Ishikawa (cell line): ENCODE results near the gene PLXNA2.

Experiments
- CEBPB ChIP-seq: IDR thresholded peaks from 2 replicates; pipeline ENCODE4 v1.6.1; 2012
- CREB1 ChIP-seq: IDR thresholded peaks from 2 replicates; pipeline ENCODE4 v1.6.1; 2012; ENCODE audit warnings: low read depth
- EGR1 ChIP-seq: IDR thresholded peaks from 2 replicates; pipeline ENCODE4 v1.6.1; 2012
- EP300 ChIP-seq: IDR thresholded peaks from 2 replicates; pipeline ENCODE4 v1.6.1; 2012; ENCODE audit warnings: borderline replicate concordance
- FOXM1 ChIP-seq: IDR thresholded peaks from 2 replicates; pipeline ENCODE4 v1.6.1; 2012; ENCODE audit warnings: low read depth, borderline replicate concordance
- MAX ChIP-seq: IDR thresholded peaks from 2 replicates; pipeline ENCODE4 v1.6.1; 2012
- NFIC ChIP-seq: IDR thresholded peaks from 2 replicates; pipeline ENCODE4 v1.6.1; 2012
- RAD21 ChIP-seq: IDR thresholded peaks from 2 replicates; pipeline ENCODE4 v1.6.1; 2012; ENCODE audit warnings: low read depth
- TAF1 ChIP-seq: IDR thresholded peaks from 2 replicates; pipeline ENCODE4 v1.6.1; 2012; ENCODE audit warnings: low read depth, mild to moderate bottlenecking
- TCF12 ChIP-seq: IDR thresholded peaks from 2 replicates; pipeline ENCODE4 v1.6.1; 2012; ENCODE audit warnings: low read depth
- TEAD4 ChIP-seq: IDR thresholded peaks from 2 replicates; pipeline ENCODE4 v1.6.1; 2012
- YY1 ChIP-seq: IDR thresholded peaks from 2 replicates; pipeline ENCODE4 v1.6.1; 2012; ENCODE audit warnings: low read depth
- ZBTB7A ChIP-seq: IDR thresholded peaks from 2 replicates; pipeline ENCODE4 v1.6.1; 2012; ENCODE audit warnings: low read depth
- TF ChIP-seq, protein P1 (sequence below): IDR thresholded peaks from 2 replicates; pipeline ENCODE4 v1.6.1; 2012
- TF ChIP-seq, protein P2 (sequence below): IDR thresholded peaks from 2 replicates; pipeline ENCODE4 v1.6.1; 2012; ENCODE audit warnings: low read depth, mild to moderate bottlenecking

The PLXNA2 gene

GRCh38 chr1:208235982-208236761, 8.0 kb downstream of the PLXNA2 start:
- no peak for TF ChIP-seq YY1
- TF ChIP-seq CEBPB: no peak
- TF ChIP-seq NFIC: no peak
- no peak for TF ChIP-seq EP300
- TF ChIP-seq MAX: no peak
- TF ChIP-seq FOXM1: no peak

DNA sequence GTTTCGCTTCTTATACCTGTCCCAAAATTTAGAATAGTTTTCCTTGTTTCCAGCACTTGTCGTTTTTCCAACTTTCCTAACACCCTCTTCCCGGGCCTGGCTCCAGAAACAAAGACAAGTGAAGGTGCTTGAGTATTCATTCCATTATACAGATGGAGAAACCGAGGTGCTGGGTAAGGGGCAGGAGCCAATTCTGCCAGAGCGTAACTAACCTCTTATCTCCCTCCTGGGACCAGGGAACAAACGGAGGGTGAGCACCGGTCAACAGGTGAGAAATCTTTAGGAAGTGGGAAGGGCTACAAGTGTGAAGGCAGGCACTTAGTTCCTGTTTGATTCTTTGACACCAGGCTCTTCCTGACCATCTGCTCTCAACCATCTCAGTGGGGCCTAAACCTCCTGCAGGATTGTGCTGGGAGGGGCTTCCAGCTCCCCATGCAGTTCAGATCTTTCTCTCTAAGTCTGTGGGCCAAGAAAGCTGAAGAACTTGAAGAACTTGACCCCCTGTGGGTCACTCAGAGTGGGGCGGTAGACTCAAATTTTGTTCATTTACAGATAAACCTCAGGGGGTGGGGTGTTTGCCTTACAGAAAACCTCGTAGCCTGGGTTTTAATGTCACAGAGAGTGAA, 8.7 kb downstream of the PLXNA2 start:
- no peak for TF ChIP-seq YY1
- TF ChIP-seq EP300: no peak
- TF ChIP-seq TCF12: no peak
- no peak for TF ChIP-seq RAD21
- no peak for TF ChIP-seq CREB1
- TF ChIP-seq, protein P1, sequence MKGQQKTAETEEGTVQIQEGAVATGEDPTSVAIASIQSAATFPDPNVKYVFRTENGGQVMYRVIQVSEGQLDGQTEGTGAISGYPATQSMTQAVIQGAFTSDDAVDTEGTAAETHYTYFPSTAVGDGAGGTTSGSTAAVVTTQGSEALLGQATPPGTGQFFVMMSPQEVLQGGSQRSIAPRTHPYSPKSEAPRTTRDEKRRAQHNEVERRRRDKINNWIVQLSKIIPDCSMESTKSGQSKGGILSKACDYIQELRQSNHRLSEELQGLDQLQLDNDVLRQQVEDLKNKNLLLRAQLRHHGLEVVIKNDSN: no peak
- TF ChIP-seq ZBTB7A: no peak
- TF ChIP-seq TEAD4: no peak
- no peak for TF ChIP-seq TAF1
- TF ChIP-seq FOXM1: no peak
- TF ChIP-seq, protein P2, sequence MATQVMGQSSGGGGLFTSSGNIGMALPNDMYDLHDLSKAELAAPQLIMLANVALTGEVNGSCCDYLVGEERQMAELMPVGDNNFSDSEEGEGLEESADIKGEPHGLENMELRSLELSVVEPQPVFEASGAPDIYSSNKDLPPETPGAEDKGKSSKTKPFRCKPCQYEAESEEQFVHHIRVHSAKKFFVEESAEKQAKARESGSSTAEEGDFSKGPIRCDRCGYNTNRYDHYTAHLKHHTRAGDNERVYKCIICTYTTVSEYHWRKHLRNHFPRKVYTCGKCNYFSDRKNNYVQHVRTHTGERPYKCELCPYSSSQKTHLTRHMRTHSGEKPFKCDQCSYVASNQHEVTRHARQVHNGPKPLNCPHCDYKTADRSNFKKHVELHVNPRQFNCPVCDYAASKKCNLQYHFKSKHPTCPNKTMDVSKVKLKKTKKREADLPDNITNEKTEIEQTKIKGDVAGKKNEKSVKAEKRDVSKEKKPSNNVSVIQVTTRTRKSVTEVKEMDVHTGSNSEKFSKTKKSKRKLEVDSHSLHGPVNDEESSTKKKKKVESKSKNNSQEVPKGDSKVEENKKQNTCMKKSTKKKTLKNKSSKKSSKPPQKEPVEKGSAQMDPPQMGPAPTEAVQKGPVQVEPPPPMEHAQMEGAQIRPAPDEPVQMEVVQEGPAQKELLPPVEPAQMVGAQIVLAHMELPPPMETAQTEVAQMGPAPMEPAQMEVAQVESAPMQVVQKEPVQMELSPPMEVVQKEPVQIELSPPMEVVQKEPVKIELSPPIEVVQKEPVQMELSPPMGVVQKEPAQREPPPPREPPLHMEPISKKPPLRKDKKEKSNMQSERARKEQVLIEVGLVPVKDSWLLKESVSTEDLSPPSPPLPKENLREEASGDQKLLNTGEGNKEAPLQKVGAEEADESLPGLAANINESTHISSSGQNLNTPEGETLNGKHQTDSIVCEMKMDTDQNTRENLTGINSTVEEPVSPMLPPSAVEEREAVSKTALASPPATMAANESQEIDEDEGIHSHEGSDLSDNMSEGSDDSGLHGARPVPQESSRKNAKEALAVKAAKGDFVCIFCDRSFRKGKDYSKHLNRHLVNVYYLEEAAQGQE: no peak
- no peak for TF ChIP-seq EGR1
- no peak for TF ChIP-seq CEBPB
- no peak for TF ChIP-seq NFIC
- no peak for TF ChIP-seq MAX

GRCh38 chr1:208234721-208235120, 9.5 kb downstream of the PLXNA2 start:
- TF ChIP-seq ZBTB7A (no peak), TEAD4 (no peak), MAX (no peak), CREB1 (no peak), NFIC (no peak), TCF12 (no peak), EP300 (no peak), FOXM1 (no peak), RAD21 (no peak), CEBPB (no peak), EGR1 (no peak), TAF1 (no peak)
- TF ChIP-seq, protein P2: no peak
- TF ChIP-seq, protein P1: no peak

DNA sequence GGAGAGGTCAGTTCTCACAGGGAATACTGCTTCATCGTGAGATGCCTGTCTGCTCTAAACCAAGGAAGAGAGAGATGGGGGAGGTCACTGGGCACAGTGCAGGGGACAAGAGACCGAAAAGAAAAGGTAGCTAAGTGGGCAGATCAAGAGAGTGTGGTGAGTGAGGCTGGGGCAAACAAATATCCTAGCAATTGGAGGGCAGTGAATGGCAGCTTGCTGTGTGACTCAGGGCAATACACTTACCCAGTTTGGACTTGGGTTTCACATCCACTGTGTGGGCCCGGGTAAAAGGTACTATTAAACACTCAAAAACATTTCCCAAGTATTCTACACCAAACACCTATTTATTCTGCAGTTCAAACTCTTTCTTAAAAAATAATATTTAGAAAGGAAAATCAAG, 10.2 kb downstream of the PLXNA2 start:
- TF ChIP-seq MAX (no peak), TEAD4 (no peak), TAF1 (no peak), EGR1 (no peak), YY1 (no peak)

- TF ChIP-seq TCF12: no peak
- TF ChIP-seq MAX: no peak
- TF ChIP-seq CREB1: no peak
Measured at GRCh38 chr1:208233546-208233945, 10.6 kb downstream of the PLXNA2 start.

- TF ChIP-seq EGR1 (no peak), CREB1 (no peak), CEBPB (no peak), YY1 (no peak), RAD21 (no peak), NFIC (no peak), TEAD4 (no peak), TCF12 (no peak), MAX (no peak), ZBTB7A (no peak), EP300 (no peak), TAF1 (no peak), FOXM1 (no peak)
- TF ChIP-seq, protein P2: no peak
Measured at GRCh38 chr1:208232662-208233038, 11.5 kb downstream of the PLXNA2 start.
